ENCODE results near the gene STAT3.

Gene STAT3

GRCh38 chr17:42406615-42407288, 18.5 kb upstream of the STAT3 start:
- ChIA-PET POLR2A (interaction anchor here (1.0 to 2.0 kb wide), 2 partner anchors 16 to 129 kb away, joined by 3 to 6 read pairs; partner anchors contain the start of gene CAVIN1), CTCF (interaction anchor here (0.6 to 2.8 kb wide), 19 partner anchors 8 to 185 kb away, joined by 3 to 32 read pairs (median 4); partner anchors contain the start of genes CAVIN1 and STAT3)
- DNase-seq (ENCODE audit: extremely low spot score), result no peak
- TF ChIP-seq ARNT (IDR thresholded peaks at IDR 0.05) (no peak), NFRKB (IDR thresholded peaks at IDR 0.05) (no peak), SUZ12 (IDR thresholded peaks at IDR 0.05) (no peak), FOXM1 (IDR thresholded peaks at IDR 0.05; ENCODE audit: borderline replicate concordance) (no peak), L3MBTL2 (conservative IDR thresholded peaks at IDR 0.05) (no peak), BHLHE40 (IDR thresholded peaks at IDR 0.05; ENCODE audit: borderline replicate concordance) (no peak), CTBP1 (IDR thresholded peaks at IDR 0.05; ENCODE audit: borderline replicate concordance) (no peak), SP1 (IDR thresholded peaks at IDR 0.05) (no peak), ELF4 (IDR thresholded peaks at IDR 0.05) (no peak), FOXA1 (IDR thresholded peaks at IDR 0.05) (no peak), FOXK2 (IDR thresholded peaks at IDR 0.05) (no peak), ZNF384 (IDR thresholded peaks at IDR 0.05) (no peak), LEF1 (IDR thresholded peaks at IDR 0.05; ENCODE audit: borderline replicate concordance) (no peak)

- TF ChIP-seq FOXA1 (IDR thresholded peaks at IDR 0.05) (no peak), ELF4 (IDR thresholded peaks at IDR 0.05) (no peak), TARDBP (IDR thresholded peaks at IDR 0.05) (no peak), FOXM1 (IDR thresholded peaks at IDR 0.05; ENCODE audit: borderline replicate concordance) (no peak), LEF1 (IDR thresholded peaks at IDR 0.05; ENCODE audit: borderline replicate concordance) (no peak), ARNT (IDR thresholded peaks at IDR 0.05) (no peak), FOXK2 (IDR thresholded peaks at IDR 0.05) (no peak), HDGF (IDR thresholded peaks at IDR 0.05; ENCODE audit: borderline replicate concordance) (no peak)
- POLR2A ChIA-PET, result interaction anchor here (1.0 to 2.0 kb wide), 2 partner anchors 17 to 129 kb away, joined by 3 to 6 read pairs; partner anchors contain the start of gene CAVIN1
- peak; percentile 83 for DNase-seq (ENCODE audit: extremely low spot score)
- CTCF ChIA-PET, result interaction anchor here (0.7 to 2.8 kb wide), 17 partner anchors 8 to 184 kb away, joined by 3 to 32 read pairs (median 4); partner anchors contain the start of genes CAVIN1 and STAT3
Measured at GRCh38 chr17:42405963-42406495, 17.8 kb upstream of the STAT3 start.

GRCh38 chr17:42405076-42405475, 16.8 kb upstream of the STAT3 start:
- DNase-seq (ENCODE audit: extremely low spot score), result no peak
- TF ChIP-seq SUZ12 (IDR thresholded peaks at IDR 0.05), result no peak
- TF ChIP-seq ELF4 (IDR thresholded peaks at IDR 0.05), result no peak
- no peak for TF ChIP-seq HDGF (IDR thresholded peaks at IDR 0.05; ENCODE audit: borderline replicate concordance)
- no peak for TF ChIP-seq ZNF384 (IDR thresholded peaks at IDR 0.05)
- no peak for TF ChIP-seq BHLHE40 (IDR thresholded peaks at IDR 0.05; ENCODE audit: borderline replicate concordance)
- no peak for TF ChIP-seq NFRKB (IDR thresholded peaks at IDR 0.05)
- TF ChIP-seq FOXK2 (IDR thresholded peaks at IDR 0.05), result no peak
- TF ChIP-seq FOXM1 (IDR thresholded peaks at IDR 0.05; ENCODE audit: borderline replicate concordance), result no peak
- TF ChIP-seq PKNOX1 (IDR thresholded peaks at IDR 0.05), result no peak
- no peak for TF ChIP-seq SP1 (IDR thresholded peaks at IDR 0.05)
- no peak for TF ChIP-seq TARDBP (IDR thresholded peaks at IDR 0.05)
- TF ChIP-seq FOXA1 (IDR thresholded peaks at IDR 0.05), result no peak
- no peak for TF ChIP-seq LEF1 (IDR thresholded peaks at IDR 0.05; ENCODE audit: borderline replicate concordance)
- TF ChIP-seq ARNT (IDR thresholded peaks at IDR 0.05), result no peak
- TF ChIP-seq CTBP1 (IDR thresholded peaks at IDR 0.05; ENCODE audit: borderline replicate concordance), result no peak
- ChIA-PET CTCF (interaction anchor here (2.8 kb wide), 1 partner anchor 83 kb away, joined by 32 read pairs; no protein-coding TSS in a partner anchor), POLR2A (no interaction called here)

- ChIA-PET CTCF (interaction anchor here (2.6 kb wide), 1 partner anchor 82 kb away, joined by 34 read pairs; no protein-coding TSS in a partner anchor), POLR2A (interaction anchor here (1.0 kb wide), 1 partner anchor 16 kb away, joined by 3 read pairs; no protein-coding TSS in a partner anchor)
- no peak for DNase-seq (ENCODE audit: extremely low spot score)
- no peak for TF ChIP-seq FOXM1 (IDR thresholded peaks at IDR 0.05; ENCODE audit: borderline replicate concordance)
- no peak for TF ChIP-seq ARNT (IDR thresholded peaks at IDR 0.05)
- no peak for TF ChIP-seq SUZ12 (IDR thresholded peaks at IDR 0.05)
Measured at GRCh38 chr17:42404326-42405055, 16.2 kb upstream of the STAT3 start.

- TF ChIP-seq FOXA1 (IDR thresholded peaks at IDR 0.05), result no peak
- no peak for TF ChIP-seq SP1 (IDR thresholded peaks at IDR 0.05)
- no peak for TF ChIP-seq FOXM1 (IDR thresholded peaks at IDR 0.05; ENCODE audit: borderline replicate concordance)
- no peak for TF ChIP-seq L3MBTL2 (conservative IDR thresholded peaks at IDR 0.05)
- no peak for TF ChIP-seq HDGF (IDR thresholded peaks at IDR 0.05; ENCODE audit: borderline replicate concordance)
- TF ChIP-seq CTBP1 (IDR thresholded peaks at IDR 0.05; ENCODE audit: borderline replicate concordance), result no peak
- TF ChIP-seq PKNOX1 (IDR thresholded peaks at IDR 0.05), result no peak
- TF ChIP-seq TARDBP (IDR thresholded peaks at IDR 0.05), result no peak
- no peak for TF ChIP-seq FOXK2 (IDR thresholded peaks at IDR 0.05)
- no peak for TF ChIP-seq BHLHE40 (IDR thresholded peaks at IDR 0.05; ENCODE audit: borderline replicate concordance)
- no peak for TF ChIP-seq NFRKB (IDR thresholded peaks at IDR 0.05)
- TF ChIP-seq ELF4 (IDR thresholded peaks at IDR 0.05), result no peak
- TF ChIP-seq SUZ12 (IDR thresholded peaks at IDR 0.05), result no peak
- TF ChIP-seq ARNT (IDR thresholded peaks at IDR 0.05), result no peak
- no peak for TF ChIP-seq LEF1 (IDR thresholded peaks at IDR 0.05; ENCODE audit: borderline replicate concordance)
- no peak for TF ChIP-seq ZNF384 (IDR thresholded peaks at IDR 0.05)
- POLR2A ChIA-PET, result interaction anchor here (1.0 to 2.1 kb wide), 2 partner anchors 14 to 126 kb away, joined by 4 to 11 read pairs; partner anchors contain the start of gene STAT3
Measured at GRCh38 chr17:42403150-42403549, 14.9 kb upstream of the STAT3 start.

More at GRCh38 chr17:42403150-42403549, 14.9 kb upstream of the STAT3 start:
- no peak for DNase-seq (ENCODE audit: extremely low spot score)
- CTCF ChIA-PET, result interaction anchor here (0.6 to 2.6 kb wide), 14 partner anchors 12 to 179 kb away, joined by 3 to 34 read pairs (median 4); partner anchors contain the start of genes CAVIN1 and STAT3

Measured in HEK293T (cell line).